GM21526 (cell line): ENCODE measurements around the gene BICDL2.
"Not testable (repeated sequence)": the region's sequence is repeated elsewhere in the genome, so short reads cannot be mapped to it uniquely, and the experiment has no call there.

Source experiments
- ATAC-seq: cut with Tn5 transposase; IDR thresholded peaks from one replicate; pipeline ENCODE4 v1.9.1; 2021; ENCODE audit warnings: moderate library complexity; ENCODE audit not compliant: unreplicated experiment, low FRiP score

The BICDL2 gene, protein sequence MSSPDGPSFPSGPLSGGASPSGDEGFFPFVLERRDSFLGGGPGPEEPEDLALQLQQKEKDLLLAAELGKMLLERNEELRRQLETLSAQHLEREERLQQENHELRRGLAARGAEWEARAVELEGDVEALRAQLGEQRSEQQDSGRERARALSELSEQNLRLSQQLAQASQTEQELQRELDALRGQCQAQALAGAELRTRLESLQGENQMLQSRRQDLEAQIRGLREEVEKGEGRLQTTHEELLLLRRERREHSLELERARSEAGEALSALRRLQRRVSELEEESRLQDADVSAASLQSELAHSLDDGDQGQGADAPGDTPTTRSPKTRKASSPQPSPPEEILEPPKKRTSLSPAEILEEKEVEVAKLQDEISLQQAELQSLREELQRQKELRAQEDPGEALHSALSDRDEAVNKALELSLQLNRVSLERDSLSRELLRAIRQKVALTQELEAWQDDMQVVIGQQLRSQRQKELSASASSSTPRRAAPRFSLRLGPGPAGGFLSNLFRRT

GRCh38 chr16:3036726-3037315, at the start of gene BICDL2:
Gene BICDL2 (minus strand): TSS chr16:3036944. CDS start chr16:3035496, 1,448 bp downstream.
- no peak for ATAC-seq

DNA sequence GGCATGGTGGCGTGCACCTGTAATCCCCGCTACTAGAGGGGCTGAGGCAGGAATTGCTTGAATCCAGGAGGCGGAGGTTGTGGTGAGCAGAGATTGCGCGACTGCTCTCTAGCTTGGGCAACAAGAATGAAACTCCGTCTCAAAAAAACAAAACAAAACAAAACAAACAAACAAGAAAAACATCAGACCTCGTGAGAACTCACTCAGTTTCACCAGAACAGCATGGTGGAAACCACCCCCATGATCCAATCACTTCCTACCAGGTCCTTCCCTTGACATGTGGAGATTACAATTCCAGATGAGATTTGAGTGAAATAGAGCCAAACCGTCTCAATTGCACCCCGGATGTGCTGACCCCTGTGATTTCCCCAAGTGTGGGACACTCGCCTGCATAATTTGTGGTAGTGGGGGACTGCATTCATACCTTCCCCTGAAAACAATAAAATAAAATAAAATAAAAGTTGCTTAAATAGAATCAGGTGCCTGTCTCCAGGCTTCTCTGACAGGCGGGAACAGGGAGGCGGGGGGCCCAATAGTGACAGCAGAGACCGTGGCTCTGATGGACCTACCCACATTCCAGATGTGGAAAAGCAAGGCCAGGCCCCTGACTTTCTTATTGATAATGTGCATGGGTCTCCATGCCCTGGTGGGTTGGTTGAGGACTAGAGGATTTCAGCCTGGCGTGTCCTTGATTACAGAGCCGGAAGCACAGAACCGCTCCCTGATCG, 49.3 kb upstream of the BICDL2 start:
- no peak for ATAC-seq

- ATAC-seq = no peak
Observed at GRCh38 chr16:3084969-3085670, 48.4 kb upstream of the BICDL2 start.

DNA sequence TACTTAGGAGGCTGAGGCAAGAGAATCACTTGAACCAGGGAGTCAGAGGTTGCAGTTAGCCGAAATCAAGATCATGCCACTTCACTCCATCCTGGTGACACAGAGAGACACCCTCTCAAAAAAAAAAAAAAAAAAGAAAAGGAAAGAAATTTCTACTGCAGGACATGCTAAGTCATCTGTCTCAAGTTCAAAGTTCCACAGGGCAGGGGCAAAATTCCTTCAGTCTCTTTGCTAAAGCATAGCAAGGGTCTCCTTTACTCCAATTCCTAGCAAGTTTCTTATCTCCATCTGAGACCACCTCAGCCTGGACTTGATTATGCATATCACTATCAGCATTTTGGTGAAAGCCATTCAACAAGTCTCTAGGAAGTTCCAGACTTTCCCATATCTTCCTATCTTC, 47.7 kb upstream of the BICDL2 start:
- ATAC-seq = no peak

DNA sequence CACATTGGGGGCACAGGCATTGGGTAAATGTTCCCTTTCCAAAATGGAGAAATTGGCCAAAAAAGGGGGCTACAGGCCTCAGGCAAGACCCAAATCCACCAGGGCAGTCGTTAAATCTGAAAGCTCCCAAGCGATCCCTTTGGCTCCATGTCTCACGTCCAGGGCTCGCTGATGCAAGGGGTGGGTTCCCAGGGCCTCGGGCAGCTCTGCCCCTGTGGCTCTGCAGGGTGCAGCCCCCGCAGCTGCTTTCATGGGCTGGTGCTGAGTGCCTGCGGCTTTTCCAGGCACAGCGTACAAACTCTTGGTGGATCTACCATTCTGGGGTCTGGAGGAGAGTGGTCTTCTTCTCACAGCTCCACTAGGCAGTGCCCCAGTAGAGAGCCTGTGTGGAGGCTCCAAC, 46.7 kb upstream of the BICDL2 start:
- ATAC-seq = not testable (repeated sequence)

DNA sequence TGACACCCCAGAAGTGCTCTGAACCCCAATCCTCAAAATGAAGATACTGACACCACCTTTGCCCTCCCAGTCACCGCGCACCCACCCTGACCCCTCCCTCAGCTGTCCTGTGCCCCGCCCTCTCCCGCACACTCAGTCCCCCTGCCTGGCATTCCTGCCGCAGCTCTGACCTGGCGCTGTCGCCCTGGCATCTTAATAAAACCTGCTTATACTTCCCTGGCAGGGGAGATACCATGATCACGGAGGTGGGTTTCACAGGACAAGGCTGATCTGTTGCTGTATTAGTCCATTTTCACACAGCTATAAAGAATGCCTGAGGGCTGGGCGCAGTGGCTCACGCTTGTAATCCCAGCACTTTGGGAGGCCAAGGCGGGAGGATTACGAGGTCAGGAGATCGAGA, 45.2 kb upstream of the BICDL2 start:
- ATAC-seq = not testable (repeated sequence)

DNA sequence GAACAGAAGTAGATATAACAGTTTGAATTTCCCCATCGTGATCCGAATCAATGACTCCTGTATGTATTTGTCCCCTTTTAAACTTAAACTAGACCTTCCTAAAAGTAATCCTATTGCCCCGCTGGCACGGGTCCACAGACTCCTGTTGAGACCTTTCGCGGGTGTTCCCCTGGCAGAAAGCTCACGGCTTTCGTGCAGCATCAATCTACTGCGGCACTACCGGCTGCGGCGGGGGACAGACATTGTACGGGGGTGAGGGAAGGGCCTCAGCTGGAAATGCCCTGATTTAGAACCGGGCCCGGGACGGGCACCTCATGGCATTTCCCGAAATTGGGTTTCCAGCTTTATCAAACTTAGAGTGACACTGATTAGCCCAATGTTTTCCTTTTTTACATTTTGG, 43.3 kb upstream of the BICDL2 start:
- no peak for ATAC-seq

DNA sequence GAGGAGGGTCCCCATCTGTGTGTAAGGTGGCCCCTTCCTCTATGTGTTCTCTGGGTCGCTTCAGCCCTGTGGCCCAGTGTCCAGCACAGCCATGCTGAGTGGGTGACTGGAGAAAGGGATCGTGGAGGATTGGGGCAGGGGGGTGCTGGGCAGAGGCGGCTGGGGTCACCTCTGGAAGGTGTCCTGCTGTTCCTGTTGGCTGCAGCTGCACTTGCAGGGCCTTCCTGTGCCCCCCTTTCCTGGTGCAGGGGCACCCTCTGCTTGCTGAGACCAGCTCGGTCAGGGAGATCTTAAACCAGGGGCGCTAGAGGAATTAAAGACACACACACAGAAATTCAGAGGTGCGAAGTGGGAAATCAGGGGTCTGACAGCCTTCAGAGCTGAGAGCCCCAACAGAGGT, 39.8 kb upstream of the BICDL2 start:
- ATAC-seq = no peak

- not testable (repeated sequence) for ATAC-seq
Observed at GRCh38 chr16:3075946-3076345, 39.2 kb upstream of the BICDL2 start.

GRCh38 chr16:3075523-3075915, 38.8 kb upstream of the BICDL2 start:
- ATAC-seq = no peak

DNA sequence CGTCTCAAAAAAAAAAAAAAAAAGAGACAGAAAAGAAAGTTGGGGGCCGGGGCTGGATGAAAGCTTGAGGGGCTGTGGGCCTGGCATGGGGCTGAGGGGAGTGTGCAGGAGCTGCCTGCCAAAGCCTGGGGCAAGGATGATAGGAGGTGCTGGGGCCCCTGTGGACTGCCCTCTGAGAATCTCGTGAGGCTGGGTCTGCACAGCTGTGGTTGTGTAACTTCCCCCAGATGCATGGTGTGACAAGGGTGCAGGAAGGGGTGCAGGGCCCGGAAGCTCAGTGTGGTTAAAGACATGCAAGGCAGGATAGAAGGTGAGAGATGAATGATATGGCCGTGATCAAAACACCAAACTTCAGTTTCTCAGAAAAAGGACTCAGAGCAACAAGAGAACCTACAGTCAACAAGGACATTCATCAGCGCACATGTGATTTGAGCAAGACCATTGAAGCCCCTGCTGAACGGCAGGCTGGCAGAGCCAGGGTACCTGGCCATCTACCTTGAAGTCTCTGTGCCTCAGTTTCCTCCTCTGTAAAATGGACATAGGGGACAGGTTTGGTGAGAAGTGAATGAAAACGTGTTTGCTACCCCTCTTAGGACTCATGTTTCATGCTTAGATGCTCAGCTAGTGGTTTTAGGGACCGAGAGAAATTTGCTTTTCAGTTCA, 38.2 kb upstream of the BICDL2 start:
- ATAC-seq = peak; percentile 68

DNA sequence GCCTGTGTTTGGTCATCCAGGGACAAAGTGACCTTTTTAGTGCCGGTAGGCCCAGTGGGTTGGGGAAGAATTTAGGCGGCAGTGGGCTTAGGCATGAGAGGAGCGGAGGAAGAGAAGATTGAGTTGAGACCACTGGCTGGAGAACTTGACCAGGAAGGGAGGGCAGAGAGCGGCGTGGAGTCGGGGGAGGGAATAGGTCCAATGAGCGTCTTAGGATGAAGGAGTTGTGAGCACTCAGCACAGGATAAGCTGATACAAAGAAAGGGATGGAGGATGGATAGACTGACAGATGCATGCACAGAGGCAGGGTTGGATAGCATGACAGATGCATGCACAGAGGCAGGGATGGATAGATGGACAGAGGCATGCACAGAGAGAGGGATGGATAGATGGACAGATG, 36.7 kb upstream of the BICDL2 start:
- no peak for ATAC-seq

DNA sequence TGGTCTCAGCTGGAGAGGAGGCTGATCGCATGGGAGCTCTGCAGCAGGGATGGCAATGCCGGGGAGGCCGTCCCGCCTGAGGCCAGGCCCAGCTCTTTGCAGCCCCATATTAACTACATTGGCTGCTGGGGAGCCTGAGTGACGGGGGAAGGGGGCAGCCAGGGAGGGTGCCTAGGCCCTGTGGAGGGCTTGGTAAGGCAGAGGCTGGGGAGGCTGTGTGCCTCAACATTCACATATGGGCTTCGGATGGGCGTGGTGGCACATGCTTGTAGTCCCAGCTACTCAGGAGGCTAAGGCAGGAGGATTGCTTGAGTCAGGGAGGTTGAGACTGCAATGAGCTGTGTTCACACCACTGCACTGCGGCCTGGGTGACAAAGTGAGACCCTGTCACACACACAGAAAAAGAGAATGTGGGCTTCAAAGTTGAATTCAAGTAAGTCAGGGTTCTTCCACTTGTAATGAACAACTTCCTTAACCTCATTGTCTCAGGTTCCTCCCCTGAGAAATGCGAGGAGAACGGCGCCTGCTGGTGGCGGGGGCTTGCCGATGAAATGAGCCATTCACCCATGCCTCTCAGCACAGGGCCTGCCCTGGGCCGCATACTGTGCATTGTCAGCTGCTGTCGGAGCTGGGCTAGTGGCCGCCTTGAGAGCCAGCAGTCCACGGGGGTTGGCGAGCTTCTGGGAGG, 36.0 kb upstream of the BICDL2 start:
- ATAC-seq = not testable (repeated sequence)

DNA sequence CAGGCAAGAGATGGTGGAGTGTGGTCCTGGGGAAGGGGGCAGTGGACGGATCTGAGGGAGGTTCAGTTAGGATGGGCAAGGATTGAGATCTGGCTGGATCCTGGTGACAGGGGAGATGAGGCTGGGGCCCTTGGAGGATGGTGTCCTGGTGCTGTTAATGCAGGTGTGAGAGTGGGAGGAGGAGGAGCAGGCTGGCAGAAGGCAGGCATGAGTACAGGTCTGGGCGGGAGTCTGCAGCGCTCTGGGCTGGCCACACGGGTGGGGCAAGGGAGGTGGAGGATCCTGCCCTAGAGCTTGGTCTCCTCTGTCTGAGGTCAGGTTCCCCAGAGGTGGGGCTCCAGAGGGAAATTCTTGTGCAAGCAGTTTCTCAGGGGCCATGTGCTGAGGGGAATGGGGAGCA, 35.4 kb upstream of the BICDL2 start:
- ATAC-seq = not testable (repeated sequence)

DNA sequence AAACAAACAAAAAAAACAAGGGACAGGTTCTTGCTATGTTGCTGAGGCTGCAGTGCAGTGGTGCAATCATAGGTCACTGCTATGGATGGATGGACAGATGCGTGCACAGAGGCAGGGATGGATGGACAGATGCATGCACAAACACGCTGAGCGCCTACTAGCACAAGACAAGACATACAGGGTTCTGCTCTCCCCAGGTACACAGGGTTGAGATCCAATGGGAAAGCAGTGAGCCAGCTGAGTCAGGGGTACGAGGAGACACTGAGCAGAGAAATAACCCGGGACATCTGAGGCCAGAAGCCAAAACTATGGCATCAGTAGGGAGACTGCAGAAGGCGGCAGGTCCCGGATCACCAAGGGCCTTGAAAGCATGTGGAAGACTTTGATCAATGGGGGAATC, 34.9 kb upstream of the BICDL2 start:
- no peak for ATAC-seq

DNA sequence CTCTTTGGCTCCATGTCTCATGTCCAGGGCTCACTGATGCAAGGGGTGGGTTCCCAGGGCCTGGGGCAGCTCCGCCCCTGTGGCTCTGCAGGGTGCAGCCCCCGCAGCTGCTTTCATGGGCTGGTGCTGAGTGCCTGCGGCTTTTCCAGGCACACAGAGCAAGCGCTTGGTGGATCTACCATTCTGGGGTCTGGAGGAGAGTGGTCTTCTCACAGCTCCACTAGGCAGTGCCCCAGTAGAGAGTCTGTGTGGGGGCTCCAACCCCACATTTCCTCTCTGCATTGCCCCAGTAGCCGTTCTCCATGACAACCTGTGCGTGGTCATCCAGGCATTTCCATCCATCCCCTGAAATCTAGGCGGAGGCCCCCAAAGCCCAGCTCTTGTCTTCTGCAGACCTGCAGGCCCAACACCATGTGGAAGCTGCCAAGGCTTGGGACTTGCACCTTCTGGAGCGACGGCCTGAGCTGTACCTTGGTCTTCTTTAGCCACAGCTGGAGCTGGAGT, 33.9 kb upstream of the BICDL2 start:
- no peak for ATAC-seq

GRCh38 chr16:3069146-3069545, 32.4 kb upstream of the BICDL2 start:
- not testable (repeated sequence) for ATAC-seq

DNA sequence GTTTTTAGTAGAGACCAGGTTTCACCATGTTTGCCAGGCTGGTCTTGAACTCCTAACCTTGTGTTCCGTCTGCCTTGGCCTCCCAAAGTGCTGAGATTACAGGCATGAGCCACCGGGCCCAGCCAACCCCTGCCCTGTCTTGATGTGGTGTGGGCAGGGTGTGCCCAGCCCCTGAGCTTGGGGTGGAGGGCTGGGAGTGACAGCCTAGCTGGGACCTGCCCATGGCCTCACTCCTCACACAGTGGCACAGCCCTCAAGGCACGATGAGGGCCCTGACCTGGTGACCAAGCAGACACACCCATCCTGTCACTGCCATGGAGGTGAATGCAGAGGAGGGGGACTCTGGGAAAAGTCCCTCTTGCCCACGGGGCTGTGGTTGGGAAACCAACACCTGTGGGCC, 31.7 kb upstream of the BICDL2 start:
- ATAC-seq = no peak

DNA sequence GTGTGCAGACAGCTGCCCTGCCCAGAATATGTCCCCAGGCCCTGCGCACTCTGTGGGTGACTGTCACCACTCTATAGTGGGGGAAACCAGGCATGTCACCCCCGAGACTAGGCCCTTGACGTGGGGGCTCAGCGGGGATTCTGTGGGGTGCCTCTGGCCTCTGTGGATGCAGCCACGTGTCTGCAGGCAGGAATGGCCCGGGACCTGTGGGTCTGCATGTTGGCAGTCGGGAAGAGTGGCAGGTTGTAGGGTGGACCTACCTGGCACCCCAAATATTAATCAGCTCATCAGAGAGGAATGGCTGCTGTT, 29.6 kb upstream of the BICDL2 start:
- no peak for ATAC-seq
